HCT116 (cell line): ENCODE measurements around the gene TMEM132D. TPM values are rescaled to one million over a fixed set of nuclear protein-coding genes. Genes with fewer than 3 reads are reported as not detected.

Experiments
- ATAC-seq: fragments of 200-7000 bp; cut with Tn5 transposase; 2 replicates; pipeline ENCODE4 v1.9.1; 2020; ENCODE audit warnings: mild to moderate bottlenecking, moderate library complexity
- BruUV-seq: library from RNA; stranded (reverse); fragments of 400-500 nt; replicated peaks from 2 replicates; lab custom pipeline; 2021; lab: Mats Ljungman, UMichigan
- CTCF ChIA-PET: fragments of 300-600 bp; sonication (Branson Sonifier 250); formaldehyde crosslinking; loops from one replicate; lab custom pipeline; 2021; ENCODE audit warnings: antibody characterized with exemption; lab: Charles Lee
- POLR2A ChIA-PET: fragments of 300-600, 350-600 bp; sonication (Branson Sonifier 250); formaldehyde crosslinking; loops from one replicate; lab custom pipeline; 2021; ENCODE audit warnings: antibody characterized with exemption; lab: Charles Lee
- RAD21 ChIA-PET, 2 experiments: fragments of 300-600 bp; sonication (Branson Sonifier 250); formaldehyde crosslinking; loops; one replicate each; lab custom pipeline; 2023; ENCODE audit warnings: low total read pairs in 2 of 2; ENCODE audit not compliant: uncharacterized antibody in 2 of 2, unreplicated experiment in 2 of 2, low non-redundant PET in 1 of 2; lab: Charles Lee
- DNase-seq: peaks from one replicate; pipeline ENCODE4 v3.0.0-alpha.2; 2010; ENCODE audit warnings: low read depth, low spot score
- H2AFZ ChIP-seq: fragments of 200-600 bp; shearing (Covaris generic), sonication (generic); 2 replicates; pipeline ENCODE4 v1.6.1; 2017; ENCODE audit warnings: low read depth, mixed run types, mixed read lengths, antibody characterized with exemption, low read length; ENCODE audit not compliant: poor library complexity, severe bottlenecking
- H3K27ac ChIP-seq: 2 replicates; pipeline ENCODE4 v1.5.1; 2012; ENCODE audit warnings: low read depth, low read length
- H3K27me3 ChIP-seq: fragments of 200-600 bp; sonication (generic); 2 replicates; pipeline ENCODE4 v1.6.1; 2016; ENCODE audit warnings: mixed run types, low read length, mixed read lengths; ENCODE audit not compliant: insufficient read depth
- H3K36me3 ChIP-seq, 2 experiments: fragments of 200-500 bp in 1 of 2; fragments of 200-600 bp in 1 of 2; sonication (Bioruptor generic) in 1 of 2; sonication (generic) in 1 of 2; 2 replicates each; pipeline versions ENCODE4 v1.5.1 to v1.6.1; 2014 to 2016; ENCODE audit warnings: low read length in 2 of 2, inconsistent platforms in 1 of 2, mixed read lengths in 1 of 2, mixed run types in 1 of 2; ENCODE audit not compliant: insufficient read depth in 2 of 2, control insufficient read depth in 1 of 2
- H3K4me1 ChIP-seq, 2 experiments: fragments of 200-600 bp in 1 of 2; sonication (generic) in 1 of 2; 2 replicates each; pipeline versions ENCODE4 v1.5.1 to v1.6.1; 2012 to 2017; ENCODE audit warnings: low read length in 2 of 2, inconsistent platforms in 1 of 2, mild to moderate bottlenecking in 1 of 2, mixed read lengths in 1 of 2, mixed run types in 1 of 2, moderate library complexity in 1 of 2; ENCODE audit not compliant: insufficient read depth in 2 of 2, control insufficient read depth in 1 of 2
- H3K4me2 ChIP-seq: fragments of 200-600 bp; sonication (generic); 2 replicates; pipeline ENCODE4 v1.6.1; 2017; ENCODE audit warnings: mixed run types, low read length, mixed read lengths
- H3K4me3 ChIP-seq, 2 experiments: fragments of 200-600 bp in 1 of 2; sonication (generic) in 1 of 2; replicated peaks in 1 of 2; 2 replicates each; pipeline ENCODE4 v1.5.1; 2011 to 2016; ENCODE audit warnings: low read length in 2 of 2, control low read depth in 1 of 2, low read depth in 1 of 2, mild to moderate bottlenecking in 1 of 2, mixed read lengths in 1 of 2, mixed run types in 1 of 2
- H3K79me2 ChIP-seq: fragments of 200-600 bp; sonication (generic); 2 replicates; pipeline ENCODE4 v1.6.1; 2017; ENCODE audit warnings: mild to moderate bottlenecking, mixed run types, low read length, moderate library complexity, mixed read lengths; ENCODE audit not compliant: insufficient read depth
- H3K9ac ChIP-seq: fragments of 200-600 bp; sonication (generic); 2 replicates; pipeline ENCODE4 v1.6.1; 2016; ENCODE audit warnings: low read length, mixed read lengths
- H3K9me2 ChIP-seq: fragments of 200-600 bp; sonication (generic), shearing (Covaris generic); 2 replicates; pipeline ENCODE4 v1.6.1; 2017; ENCODE audit warnings: mixed run types, mild to moderate bottlenecking, moderate library complexity; ENCODE audit not compliant: insufficient read depth
- H3K9me3 ChIP-seq, 2 experiments: fragments of 200-500 bp in 1 of 2; fragments of 200-600 bp in 1 of 2; sonication (Bioruptor generic) in 1 of 2; sonication (generic) in 1 of 2; 2 replicates each; pipeline ENCODE4 v1.6.1; 2014 to 2017; ENCODE audit warnings: low read length in 2 of 2, mixed read lengths in 2 of 2, inconsistent platforms in 1 of 2, low read depth in 1 of 2, mild to moderate bottlenecking in 1 of 2, mixed run types in 1 of 2, moderate library complexity in 1 of 2; ENCODE audit not compliant: control insufficient read depth in 1 of 2, insufficient read depth in 1 of 2
- H4K20me1 ChIP-seq: fragments of 200-600 bp; sonication (generic), shearing (Covaris generic); 2 replicates; pipeline ENCODE4 v1.6.1; 2017; ENCODE audit warnings: mixed run types, mild to moderate bottlenecking, moderate library complexity; ENCODE audit not compliant: insufficient read depth
- CBX3 ChIP-seq: IDR thresholded peaks from 2 replicates; pipeline ENCODE4 v1.6.1; 2012; ENCODE audit warnings: low read depth
- CTCF ChIP-seq, 3 experiments: fragments of 200-600 bp in 1 of 3; sonication (generic) in 1 of 3; IDR thresholded peaks in 2 of 3; conservative IDR thresholded peaks in 1 of 3; 2 replicates each; pipeline ENCODE4 v1.5.1; 2012 to 2017; ENCODE audit warnings: low read depth in 2 of 3, low read length in 2 of 3, antibody characterized with exemption in 1 of 3, borderline replicate concordance in 1 of 3, control low read depth in 1 of 3, mild to moderate bottlenecking in 1 of 3, mixed read lengths in 1 of 3, mixed run types in 1 of 3, moderate library complexity in 1 of 3; ENCODE audit not compliant: insufficient read depth in 1 of 3
- ELF1 ChIP-seq: IDR thresholded peaks from 2 replicates; pipeline ENCODE4 v1.6.1; 2012; ENCODE audit warnings: low read depth, borderline replicate concordance
- EZH2 ChIP-seq: fragments of 200-600 bp; sonication (generic); IDR thresholded peaks from 2 replicates; pipeline ENCODE4 v1.6.1; 2017; ENCODE audit warnings: antibody characterized with exemption, mixed run types
- EZH2phosphoT487 ChIP-seq: fragments of 200-600 bp; IDR thresholded peaks from 2 replicates; pipeline ENCODE4 v1.6.1; 2018; ENCODE audit warnings: antibody characterized with exemption, borderline replicate concordance
- JUND ChIP-seq: IDR thresholded peaks from 2 replicates; pipeline ENCODE4 v1.6.1; 2012
- POLR2A ChIP-seq: IDR thresholded peaks from 2 replicates; pipeline ENCODE4 v1.7.0; 2011; ENCODE audit warnings: borderline replicate concordance; ENCODE audit not compliant: insufficient read depth, insufficient read length; ENCODE audit errors: extremely low read depth
- POLR2AphosphoS5 ChIP-seq: IDR thresholded peaks from 2 replicates; pipeline ENCODE4 v1.6.1; 2011; ENCODE audit warnings: mild to moderate bottlenecking, low read depth, low read length, moderate library complexity
- REST ChIP-seq: IDR thresholded peaks from 2 replicates; pipeline ENCODE4 v1.6.1; 2012; ENCODE audit warnings: low read depth
- SIN3A ChIP-seq: IDR thresholded peaks from 2 replicates; pipeline ENCODE4 v1.6.1; 2012; ENCODE audit warnings: low read depth
- TCF7L2 ChIP-seq: IDR thresholded peaks from 2 replicates; pipeline ENCODE4 v1.7.0; 2011; ENCODE audit warnings: borderline replicate concordance, inconsistent platforms; ENCODE audit not compliant: insufficient read depth, insufficient read length; ENCODE audit errors: extremely low read depth
- YY1 ChIP-seq: IDR thresholded peaks from 2 replicates; pipeline ENCODE4 v1.6.1; 2011; ENCODE audit warnings: low read length, low read depth, moderate library complexity, mild to moderate bottlenecking; ENCODE audit not compliant: insufficient replicate concordance; ENCODE audit errors: extremely low read depth
- ZBTB33 ChIP-seq: IDR thresholded peaks from 2 replicates; pipeline ENCODE4 v1.6.1; 2011; ENCODE audit warnings: mild to moderate bottlenecking, low read length, moderate library complexity; ENCODE audit not compliant: insufficient replicate concordance; ENCODE audit errors: extremely low read depth
- ZFX ChIP-seq: fragments of 450-650 bp; IDR thresholded peaks from 2 replicates; pipeline ENCODE4 v1.6.1; 2017
- ZNF274 ChIP-seq: fragments of 200-500 bp; sonication (Bioruptor generic); IDR thresholded peaks from 2 replicates; pipeline ENCODE4 v1.6.1; 2014; ENCODE audit warnings: mild to moderate bottlenecking, low read depth, low read length, inconsistent platforms
- intact Hi-C: fragments of 100-400 bp; cut with micrococcal nuclease; formaldehyde crosslinking; loops from 2 replicates; pipeline ENCODE4 v1.10.0; 2022
- total RNA-seq: library from RNA; stranded (reverse); gene quantifications from one replicate; pipeline ENCODE4 v1.2.1, GENCODE V29; 2021; ENCODE audit not compliant: unreplicated experiment

Gene TMEM132D
- total RNA-seq, 1 experiment from 2014 or later = not detected

GRCh38 chr12:129064209-129064855 is 839.5 kb downstream of the TMEM132D start:
- Histone ChIP-seq H3K4me2 (no peak overlapping the region), H3K36me3 (no peaks in the 10 kb centered on the region), H3K9me3 (peaks cover 4 to 6% of the 10 kb centered on the region in 2 experiments; a peak in 2 of 4 replicates), H3K9me2 (no peaks in the 10 kb centered on the region), H3K79me2 (no peaks in the 10 kb centered on the region), H3K4me3 (no peak overlapping the region), H2AFZ (no peak overlapping the region), H3K27ac (no peak overlapping the region), H3K27me3 (no peaks in the 10 kb centered on the region), H3K9ac (no peak overlapping the region), H4K20me1 (no peaks in the 10 kb centered on the region), H3K4me1 (no peaks in the 10 kb centered on the region)
- intact Hi-C loops = no loop called here
- ChIA-PET CTCF (no interaction called here), RAD21 (no interaction called here), POLR2A (no interaction called here)
- no peak for DNase-seq
- no peak for ATAC-seq
- BruUV-seq = no TSS peak
- TF ChIP-seq ZNF274 = no peak
- TF ChIP-seq POLR2A = no peak
- no peak for TF ChIP-seq EZH2
- no peak for TF ChIP-seq REST
- TF ChIP-seq ZFX = no peak
- no peak for TF ChIP-seq EZH2phosphoT487
- no peak for TF ChIP-seq CTCF (IDR thresholded peaks at IDR 0.05 in 2 of 3, conservative IDR thresholded peaks at IDR 0.05 in 1 of 3; ENCODE audit: borderline replicate concordance in 1 of 3, insufficient read depth in 1 of 3, low read depth in 2 of 3, low read length in 2 of 3)
- no peak for TF ChIP-seq POLR2AphosphoS5
- no peak for TF ChIP-seq ELF1
- TF ChIP-seq ZBTB33 = no peak
- TF ChIP-seq CBX3 = no peak
- no peak for TF ChIP-seq JUND
- TF ChIP-seq TCF7L2 = no peak
- no peak for TF ChIP-seq YY1
- no peak for TF ChIP-seq SIN3A
